GM12878 (cell line): Measurements from ENCODE around the gene FOS. TPM values are rescaled to one million over a fixed set of nuclear protein-coding genes. Genes with fewer than 3 reads are reported as not detected.

Source experiments
- ATAC-seq: fragments of 200-7000 bp; cut with Tn5 transposase; 3 replicates; pipeline ENCODE4 v1.9.1; 2020; ENCODE audit warnings: mild to moderate bottlenecking, moderate library complexity
- BruUV-seq: library from RNA; stranded (reverse); fragments of 400-500 nt; replicated peaks from 2 replicates; lab custom pipeline; 2021; lab: Mats Ljungman, UMichigan
- CTCF ChIA-PET: fragments of 300-600 bp; sonication (Branson Sonifier 250); formaldehyde crosslinking; extraction: SDS; loops from one replicate; lab custom pipeline; 2021; ENCODE audit warnings: inconsistent platforms; lab: Yijun Ruan, JAX
- POLR2A ChIA-PET: fragments of 350-600 bp; formaldehyde crosslinking; extraction: SDS; loops from one replicate; lab custom pipeline; 2021; ENCODE audit warnings: inconsistent platforms; lab: Charles Lee
- RAD21 ChIA-PET: fragments of 300-600 bp; sonication (Branson Sonifier 250); formaldehyde crosslinking; loops from one replicate; lab custom pipeline; 2023; ENCODE audit warnings: antibody characterized with exemption; ENCODE audit not compliant: unreplicated experiment; lab: Charles Lee
- SMC1A ChIA-PET: fragments of 300-600 bp; sonication (Branson Sonifier 250); formaldehyde crosslinking; loops from one replicate; lab custom pipeline; 2023; ENCODE audit not compliant: unreplicated experiment, uncharacterized antibody; lab: Charles Lee
- DNase-seq: peaks from one replicate; pipeline ENCODE4 v3.0.0-alpha.2; 2011; ENCODE audit warnings: low read depth, low spot score
- FAIRE-seq: peaks from 3 replicates; lab custom pipeline; 2011; peaks lifted over from hg19 to GRCh38; lab: Jason Lieb, UNC
- H2AFZ ChIP-seq: 2 replicates; pipeline ENCODE4 v1.6.0; 2011; ENCODE audit warnings: low read depth, low read length, control low read depth; ENCODE audit not compliant: control insufficient read depth
- H3K27ac ChIP-seq: 2 replicates; pipeline ENCODE4 v1.5.1; 2011; ENCODE audit warnings: control low read depth; ENCODE audit not compliant: control insufficient read depth, insufficient read depth
- H3K27me3 ChIP-seq, 2 experiments: replicated peaks in 1 of 2; 2 replicates each; pipeline versions ENCODE4 v1.6.0 to v1.6.1; 2011; ENCODE audit warnings: low read length in 1 of 2; ENCODE audit not compliant: control insufficient read depth in 2 of 2, insufficient read depth in 2 of 2
- H3K36me3 ChIP-seq, 2 experiments: 2 replicates each; pipeline ENCODE4 v1.5.1; 2011; ENCODE audit warnings: low read length in 1 of 2; ENCODE audit not compliant: control insufficient read depth in 2 of 2, insufficient read depth in 2 of 2
- H3K4me1 ChIP-seq: 2 replicates; pipeline ENCODE4 v1.6.1; 2011; ENCODE audit warnings: mild to moderate bottlenecking, low read length, moderate library complexity, mixed read lengths; ENCODE audit not compliant: control insufficient read depth, insufficient read depth
- H3K4me2 ChIP-seq: 2 replicates; pipeline ENCODE4 v1.6.0; 2011; ENCODE audit warnings: control low read depth; ENCODE audit not compliant: control insufficient read depth, insufficient read depth
- H3K4me3 ChIP-seq: fragments of 200-600 bp; sonication (generic); 2 replicates; pipeline ENCODE4 v1.5.1; 2016
- H3K79me2 ChIP-seq: 2 replicates; pipeline ENCODE4 v1.6.0; 2011; ENCODE audit warnings: low read length; ENCODE audit not compliant: control insufficient read depth, insufficient read depth
- H3K9ac ChIP-seq: 2 replicates; pipeline ENCODE4 v1.8.0; 2011; ENCODE audit warnings: low read length, control low read depth, mixed read lengths; ENCODE audit not compliant: control insufficient read depth, insufficient read depth
- H3K9me3 ChIP-seq: replicated peaks from 3 replicates; pipeline ENCODE4 v1.5.1; 2011; ENCODE audit warnings: mild to moderate bottlenecking, low read length; ENCODE audit not compliant: control insufficient read depth, insufficient read depth
- H4K20me1 ChIP-seq: 2 replicates; pipeline ENCODE4 v1.6.0; 2011; ENCODE audit not compliant: control insufficient read depth, insufficient read depth
- ESRRA ChIP-seq: IDR thresholded peaks from 2 replicates; pipeline ENCODE4 v1.6.1; 2012; ENCODE audit warnings: mild to moderate bottlenecking, low read length, improper control_type of control experiment
- MYC ChIP-seq: IDR thresholded peaks from 2 replicates; pipeline ENCODE4 v1.6.1; 2011; ENCODE audit warnings: mild to moderate bottlenecking, low read length, moderate library complexity, inconsistent platforms; ENCODE audit not compliant: insufficient read depth, insufficient replicate concordance, insufficient read length, severe bottlenecking
- SMAD5 ChIP-seq: IDR thresholded peaks from 2 replicates; pipeline ENCODE4 v1.6.1; 2016; ENCODE audit warnings: antibody characterized with exemption, low read depth
- SUZ12 ChIP-seq: fragments of 200-600 bp; sonication (generic); IDR thresholded peaks from one replicate; pipeline ENCODE4 v1.6.1; 2018; ENCODE audit warnings: antibody characterized with exemption, mild to moderate bottlenecking; ENCODE audit not compliant: unreplicated experiment
- TBL1XR1 ChIP-seq: IDR thresholded peaks from 2 replicates; pipeline ENCODE4 v1.6.1; 2012; ENCODE audit warnings: low read depth, low read length, improper control_type of control experiment
- ZNF274 ChIP-seq: IDR thresholded peaks from one replicate; pipeline ENCODE4 v1.8.0; 2011; ENCODE audit not compliant: insufficient read length, insufficient read depth
- WGBS: methylation state at CpG from one replicate; pipeline ENCODE4 v1.1.6; 2016; ENCODE audit warnings: low lambda C conversion rate; ENCODE audit not compliant: insufficient replicate concordance, insufficient coverage; ENCODE audit errors: missing lambda C conversion rate; 5-methylcytosine and 5-hydroxymethylcytosine counted together
- in situ Hi-C: fragments of 300-500 bp; cut with MboI; formaldehyde crosslinking; loops from 9 replicates; pipeline ENCODE4 v1.14.3; 2018; ENCODE audit warnings: mixed read lengths
- intact Hi-C: fragments of 100-400 bp; cut with micrococcal nuclease; formaldehyde crosslinking; loops from one replicate; pipeline ENCODE4 v1.14.2; 2022; ENCODE audit not compliant: unreplicated experiment
- polyA plus RNA-seq, 11 experiments: library from polyadenylated mRNA; depleted of rRNA in 4 of 11; unstranded in 6 of 11; stranded (reverse) in 5 of 11; fragments of >200 nt; fragmentation: Nextera tagmentation in 4 of 11; fragmentation: Illumina TruSeq in 1 of 11; extraction: Ambion mirVana in 4 of 11; extraction: Trizol in 1 of 11; gene quantifications; 1 replicate in 1 of 11; 2 replicates in 10 of 11; pipeline versions ENCODE4 v1.2.1 to v1.2.3, GENCODE V29; 2011 to 2016; ENCODE audit warnings: inconsistent platforms in 2 of 11, missing spikeins in 2 of 11, low read depth in 1 of 11
- total RNA-seq, 4 experiments: library from RNA; depleted of rRNA in 3 of 4; stranded (reverse); fragments of >200 nt in 3 of 4; fragmentation: Illumina TruSeq in 1 of 4; extraction: Trizol in 1 of 4; gene quantifications; 2 replicates each; pipeline versions ENCODE4 v1.2.1 to v1.2.3, GENCODE V29; 2013 to 2021
- TF ChIP-seq, protein P1 (sequence below), 3 experiments: IDR thresholded peaks in 2 of 3; conservative IDR thresholded peaks in 1 of 3; 2 replicates each; pipeline ENCODE4 v1.5.1; 2011; ENCODE audit warnings: low read depth in 3 of 3, low read length in 3 of 3, mild to moderate bottlenecking in 3 of 3, control low read depth in 2 of 3, moderate library complexity in 2 of 3, inconsistent platforms in 1 of 3, mixed read lengths in 1 of 3; ENCODE audit not compliant: control insufficient read depth in 2 of 3, insufficient read depth in 1 of 3; ENCODE audit errors: extremely low read depth in 1 of 3
- TF ChIP-seq, protein P2 (sequence below): fragments of 450-650 bp; IDR thresholded peaks from 2 replicates; pipeline ENCODE4 v1.6.1; 2017; ENCODE audit warnings: antibody characterized with exemption, mild to moderate bottlenecking, moderate library complexity

The FOS gene
- total and polyA plus RNA-seq, 10 of the 15 experiments (the other 5 are each of a cell fraction or from before 2014, with no cell fraction given): 0.02 to 0.95 (median 0.38) TPM

DNA sequence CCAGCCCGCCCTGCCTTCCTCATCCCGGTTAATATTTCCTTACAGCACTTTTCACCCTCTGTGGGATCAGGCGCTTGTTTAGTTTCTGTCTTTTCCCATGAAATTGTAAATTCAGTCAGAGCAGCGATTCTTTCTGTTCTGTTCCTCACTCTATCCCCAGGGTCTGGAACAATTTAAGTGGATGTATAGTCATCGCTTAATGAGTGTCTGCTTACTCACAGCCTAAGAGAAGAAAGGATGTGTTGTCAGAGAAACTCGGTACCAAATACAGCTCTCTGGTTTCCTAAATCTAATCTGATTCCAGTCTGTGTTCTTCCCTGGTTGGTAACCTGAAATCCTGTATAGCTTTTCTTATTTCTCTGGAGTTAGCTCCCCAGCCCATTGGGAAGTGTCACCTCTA, 44.9 kb downstream of the FOS start:
- Histone ChIP-seq H3K9me3 (no peaks in the 10 kb centered on the region; the same call in 2 of the 3 replicates), H3K27me3 (no peaks in the 10 kb centered on the region; a peak in 1 of 4 replicates), H3K4me2 (no peak overlapping the region), H3K4me3 (no peak overlapping the region), H3K9ac (no peak overlapping the region), H2AFZ (no peak overlapping the region), H4K20me1 (no peaks in the 10 kb centered on the region), H3K4me1 (no peaks in the 10 kb centered on the region), H3K79me2 (no peaks in the 10 kb centered on the region), H3K27ac (no peak overlapping the region), H3K36me3 (no peaks in the 10 kb centered on the region)
- intact Hi-C loops: no loop called here
- in situ Hi-C loops: no loop called here
- WGBS: 64% methylated on average over 6 of the region's 6 CpGs
- ChIA-PET SMC1A (interaction anchor here (1.2 kb wide), 1 partner anchor 200 kb away, joined by 3 read pairs; no protein-coding TSS in a partner anchor), RAD21 (no interaction called here), CTCF (interaction anchor here (2.3 kb wide), 1 partner anchor 130 kb away, joined by 10 read pairs; no protein-coding TSS in a partner anchor), POLR2A (no interaction called here)
- DNase-seq (no peak), FAIRE-seq (no peak), ATAC-seq (no peak)
- TF ChIP-seq, protein P1, sequence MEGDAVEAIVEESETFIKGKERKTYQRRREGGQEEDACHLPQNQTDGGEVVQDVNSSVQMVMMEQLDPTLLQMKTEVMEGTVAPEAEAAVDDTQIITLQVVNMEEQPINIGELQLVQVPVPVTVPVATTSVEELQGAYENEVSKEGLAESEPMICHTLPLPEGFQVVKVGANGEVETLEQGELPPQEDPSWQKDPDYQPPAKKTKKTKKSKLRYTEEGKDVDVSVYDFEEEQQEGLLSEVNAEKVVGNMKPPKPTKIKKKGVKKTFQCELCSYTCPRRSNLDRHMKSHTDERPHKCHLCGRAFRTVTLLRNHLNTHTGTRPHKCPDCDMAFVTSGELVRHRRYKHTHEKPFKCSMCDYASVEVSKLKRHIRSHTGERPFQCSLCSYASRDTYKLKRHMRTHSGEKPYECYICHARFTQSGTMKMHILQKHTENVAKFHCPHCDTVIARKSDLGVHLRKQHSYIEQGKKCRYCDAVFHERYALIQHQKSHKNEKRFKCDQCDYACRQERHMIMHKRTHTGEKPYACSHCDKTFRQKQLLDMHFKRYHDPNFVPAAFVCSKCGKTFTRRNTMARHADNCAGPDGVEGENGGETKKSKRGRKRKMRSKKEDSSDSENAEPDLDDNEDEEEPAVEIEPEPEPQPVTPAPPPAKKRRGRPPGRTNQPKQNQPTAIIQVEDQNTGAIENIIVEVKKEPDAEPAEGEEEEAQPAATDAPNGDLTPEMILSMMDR (IDR thresholded peaks at IDR 0.05 in 2 of 3, conservative IDR thresholded peaks at IDR 0.05 in 1 of 3; ENCODE audit: control insufficient read depth in 2 of 3, extremely low read depth in 1 of 3, insufficient read depth in 1 of 3, low read depth in 3 of 3, low read length in 3 of 3): no peak
- TF ChIP-seq MYC: no peak
- TF ChIP-seq, protein P2, sequence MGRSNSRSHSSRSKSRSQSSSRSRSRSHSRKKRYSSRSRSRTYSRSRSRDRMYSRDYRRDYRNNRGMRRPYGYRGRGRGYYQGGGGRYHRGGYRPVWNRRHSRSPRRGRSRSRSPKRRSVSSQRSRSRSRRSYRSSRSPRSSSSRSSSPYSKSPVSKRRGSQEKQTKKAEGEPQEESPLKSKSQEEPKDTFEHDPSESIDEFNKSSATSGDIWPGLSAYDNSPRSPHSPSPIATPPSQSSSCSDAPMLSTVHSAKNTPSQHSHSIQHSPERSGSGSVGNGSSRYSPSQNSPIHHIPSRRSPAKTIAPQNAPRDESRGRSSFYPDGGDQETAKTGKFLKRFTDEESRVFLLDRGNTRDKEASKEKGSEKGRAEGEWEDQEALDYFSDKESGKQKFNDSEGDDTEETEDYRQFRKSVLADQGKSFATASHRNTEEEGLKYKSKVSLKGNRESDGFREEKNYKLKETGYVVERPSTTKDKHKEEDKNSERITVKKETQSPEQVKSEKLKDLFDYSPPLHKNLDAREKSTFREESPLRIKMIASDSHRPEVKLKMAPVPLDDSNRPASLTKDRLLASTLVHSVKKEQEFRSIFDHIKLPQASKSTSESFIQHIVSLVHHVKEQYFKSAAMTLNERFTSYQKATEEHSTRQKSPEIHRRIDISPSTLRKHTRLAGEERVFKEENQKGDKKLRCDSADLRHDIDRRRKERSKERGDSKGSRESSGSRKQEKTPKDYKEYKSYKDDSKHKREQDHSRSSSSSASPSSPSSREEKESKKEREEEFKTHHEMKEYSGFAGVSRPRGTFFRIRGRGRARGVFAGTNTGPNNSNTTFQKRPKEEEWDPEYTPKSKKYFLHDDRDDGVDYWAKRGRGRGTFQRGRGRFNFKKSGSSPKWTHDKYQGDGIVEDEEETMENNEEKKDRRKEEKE: no peak
- no peak for TF ChIP-seq ESRRA
- TF ChIP-seq SUZ12: no peak
- TF ChIP-seq ZNF274: no peak
- TF ChIP-seq SMAD5: no peak
- no peak for TF ChIP-seq TBL1XR1
- no TSS peak for BruUV-seq
